GM12892 (cell line): Measurements from ENCODE around the gene MRPS27.

ENCODE experiments used
- POLR2A ChIP-seq: IDR thresholded peaks from 2 replicates; pipeline ENCODE4 v1.6.1; 2011; ENCODE audit warnings: low read depth, low read length, control low read depth
- POLR2AphosphoS5 ChIP-seq: IDR thresholded peaks from 2 replicates; pipeline ENCODE4 v1.6.1; 2011; ENCODE audit warnings: low read depth, low read length, control low read depth
- TAF1 ChIP-seq: IDR thresholded peaks from 2 replicates; pipeline ENCODE4 v1.6.1; 2011; ENCODE audit warnings: low read depth, mild to moderate bottlenecking, control low read depth, low read length, borderline replicate concordance

DNA sequence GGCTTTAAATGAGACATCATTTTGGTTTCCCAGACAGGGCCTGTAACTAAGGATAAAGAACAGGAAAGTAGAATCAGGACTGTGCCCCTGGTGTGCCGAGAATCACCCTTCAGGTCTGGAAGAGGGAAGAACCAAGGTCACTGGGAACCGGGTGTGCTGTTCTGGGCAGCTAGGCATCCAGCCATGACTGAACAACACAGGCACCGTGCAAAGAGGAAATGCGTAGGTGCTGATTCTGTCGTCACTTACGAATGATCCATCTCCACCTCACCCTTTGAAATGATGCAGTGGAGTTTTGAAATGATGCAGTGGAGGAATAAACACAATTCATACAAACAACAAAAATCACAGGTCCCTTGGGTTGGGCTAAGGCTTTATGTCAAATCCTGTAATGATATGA lies 148.4 kb downstream of the MRPS27 start:
- TF ChIP-seq POLR2A, result no peak
- TF ChIP-seq POLR2AphosphoS5, result no peak
- no peak for TF ChIP-seq TAF1
